Stimulated activated CD4-positive, alpha-beta T cell treated with anti-CD3 and anti-CD28 coated beads, Interleukin-2, amount 100 ng/mL, for 48 hours (primary cell): ENCODE data around the gene POLD1.

Experiments used
- DNase-seq, 2 donors: peaks; one replicate each; pipeline ENCODE4 v3.0.0-alpha.2; 2020

The POLD1 gene

DNA sequence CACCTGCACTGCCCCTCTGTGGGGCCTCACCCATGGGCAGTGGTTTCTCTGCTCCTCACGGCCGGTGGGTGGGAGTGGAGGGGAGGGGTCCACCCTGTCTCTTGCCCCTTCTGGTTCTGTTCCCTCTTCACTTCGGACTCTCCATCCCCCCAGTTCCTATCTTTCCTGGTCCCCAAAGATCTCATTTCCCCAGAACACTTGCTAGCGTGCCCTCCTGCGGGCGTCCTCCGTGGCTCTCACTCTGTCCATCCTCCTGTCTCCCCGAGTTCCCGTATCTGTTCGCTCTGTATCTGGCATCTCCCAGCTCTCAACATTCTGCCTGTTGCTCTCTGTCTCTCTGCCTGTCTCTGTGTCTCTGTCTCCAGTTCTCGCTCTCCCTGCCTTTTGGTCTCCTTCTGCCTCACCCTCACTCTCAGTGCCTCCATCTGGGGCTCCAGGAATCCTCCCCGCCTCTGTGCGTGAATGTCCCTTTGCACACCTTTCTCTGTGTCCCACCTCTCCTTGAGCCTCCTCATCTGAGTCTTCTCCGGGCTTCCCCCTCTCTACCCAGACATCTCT, 35.0 kb downstream of the POLD1 start:
- DNase-seq = no peak

GRCh38 chr19:50419580-50420035, 35.5 kb downstream of the POLD1 start:
- DNase-seq = no peak

DNA sequence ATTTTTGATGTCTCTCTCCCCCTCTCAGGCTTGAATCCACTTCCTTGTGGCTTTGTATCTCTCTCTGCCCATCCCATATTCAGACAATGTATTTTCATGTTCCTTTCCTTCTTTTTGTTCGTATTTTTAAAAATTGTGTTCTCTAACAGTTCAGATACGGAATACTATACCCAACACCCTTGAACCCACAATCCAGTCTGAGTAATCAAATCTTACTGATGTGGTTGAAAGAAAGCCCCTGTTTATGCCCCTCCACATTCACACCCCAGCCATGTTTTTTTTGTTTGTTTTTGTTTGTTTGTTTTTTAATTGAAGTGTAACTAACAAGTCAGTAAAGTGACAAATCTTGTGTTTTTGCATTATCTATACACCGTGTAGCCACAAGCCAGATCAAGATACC, 36.0 kb downstream of the POLD1 start:
- no peak for DNase-seq

- DNase-seq = no peak
These were observed 36.7 kb downstream of the POLD1 start for GRCh38 chr19:50420808-50421207.

- no peak for DNase-seq
These were observed 38.5 kb downstream of the POLD1 start for GRCh38 chr19:50422397-50423278.

- DNase-seq = no peak
These were observed 39.3 kb downstream of the POLD1 start for GRCh38 chr19:50423279-50424113.

- no peak for DNase-seq
These were observed 41.4 kb downstream of the POLD1 start for GRCh38 chr19:50425581-50425980.

GRCh38 chr19:50427318-50427925, 43.3 kb downstream of the POLD1 start:
- no peak for DNase-seq

DNA sequence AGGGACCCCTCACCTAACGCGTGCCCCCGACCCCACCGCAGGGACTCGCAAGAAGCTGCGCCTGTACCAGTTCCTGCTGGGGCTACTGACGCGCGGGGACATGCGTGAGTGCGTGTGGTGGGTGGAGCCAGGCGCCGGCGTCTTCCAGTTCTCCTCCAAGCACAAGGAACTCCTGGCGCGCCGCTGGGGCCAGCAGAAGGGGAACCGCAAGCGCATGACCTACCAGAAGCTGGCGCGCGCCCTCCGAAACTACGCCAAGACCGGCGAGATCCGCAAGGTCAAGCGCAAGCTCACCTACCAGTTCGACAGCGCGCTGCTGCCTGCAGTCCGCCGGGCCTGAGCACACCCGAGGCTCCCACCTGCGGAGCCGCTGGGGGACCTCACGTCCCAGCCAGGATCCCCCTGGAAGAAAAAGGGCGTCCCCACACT, 43.9 kb downstream of the POLD1 start:
- DNase-seq = no peak

- no peak for DNase-seq
These were observed 44.8 kb downstream of the POLD1 start for GRCh38 chr19:50428772-50429463.

GRCh38 chr19:50430888-50431342, 46.8 kb downstream of the POLD1 start:
- no peak for DNase-seq

GRCh38 chr19:50431343-50432220, 47.4 kb downstream of the POLD1 start:
- DNase-seq = peak; percentile 87 to 93

DNA sequence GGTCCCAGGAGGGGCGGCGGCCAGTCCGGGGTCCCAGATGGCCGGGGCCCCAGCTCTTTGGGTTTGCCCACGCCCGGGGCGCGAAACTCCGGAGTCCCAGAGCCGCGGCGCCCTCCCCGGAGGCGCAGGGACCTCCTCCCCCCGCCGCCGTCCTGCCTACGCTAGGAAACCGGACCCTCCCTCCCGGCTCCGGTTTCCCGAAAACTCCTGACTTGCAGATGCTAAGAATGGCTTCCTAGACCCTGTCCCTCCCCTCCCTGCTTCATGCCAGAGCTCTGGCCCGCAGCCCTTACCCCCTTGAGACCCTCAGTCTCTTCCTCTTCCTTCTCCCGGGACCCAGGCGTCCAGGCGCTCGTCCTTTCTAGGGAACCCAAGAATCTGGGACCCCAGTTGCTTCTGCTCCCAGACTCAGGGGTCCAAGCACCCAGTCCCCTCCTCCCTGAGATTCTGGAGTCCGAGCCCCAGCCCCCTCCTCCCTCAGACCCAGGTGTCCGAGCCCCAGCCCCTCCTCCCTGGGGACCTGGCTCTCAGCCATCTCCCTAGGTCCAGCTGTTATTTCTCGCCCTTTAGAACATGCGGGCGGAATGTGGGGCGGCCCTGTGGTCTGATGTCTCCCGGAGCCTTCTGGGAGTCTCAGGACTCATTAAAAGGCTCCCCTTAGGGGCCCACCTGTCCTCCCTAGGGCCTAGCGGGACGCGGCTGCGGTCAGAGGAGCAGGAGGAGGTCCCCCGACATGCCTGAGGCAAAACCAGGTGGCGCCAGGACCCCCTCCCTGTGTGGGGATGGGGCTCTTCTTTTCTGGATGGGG, 48.3 kb downstream of the POLD1 start, which contains the start of gene MYBPC2:
TSS of gene MYBPC2 (plus strand) at position 672 of the 808 bp plus-strand sequence. CDS start at position 734, 62 bp downstream.
- DNase-seq = no peak

- no peak for DNase-seq
These were observed 49.3 kb downstream of the POLD1 start for GRCh38 chr19:50433201-50434180.

- DNase-seq = no peak
These were observed 50.4 kb downstream of the POLD1 start for GRCh38 chr19:50434525-50434924.

DNA sequence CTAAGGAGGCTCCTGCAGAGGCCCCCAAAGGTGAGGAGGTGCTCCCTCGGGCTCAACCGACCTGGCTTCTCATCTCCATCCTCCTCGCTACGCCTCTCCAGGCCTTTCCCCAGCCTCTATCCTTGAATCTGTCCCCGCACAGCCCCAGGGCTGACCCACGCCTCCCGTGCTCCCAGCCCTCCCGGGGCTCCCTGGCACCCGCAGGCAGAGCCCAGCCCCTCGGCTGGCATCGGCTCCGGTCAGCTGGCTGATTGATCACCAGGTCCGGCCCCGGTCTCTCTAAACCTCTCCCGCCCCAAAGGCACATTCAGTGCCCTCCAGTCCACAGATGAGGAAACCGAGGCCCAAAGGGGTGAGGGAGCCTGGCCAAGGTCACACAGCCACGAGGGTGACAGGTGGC, 51.1 kb downstream of the POLD1 start:
- DNase-seq = no peak

DNA sequence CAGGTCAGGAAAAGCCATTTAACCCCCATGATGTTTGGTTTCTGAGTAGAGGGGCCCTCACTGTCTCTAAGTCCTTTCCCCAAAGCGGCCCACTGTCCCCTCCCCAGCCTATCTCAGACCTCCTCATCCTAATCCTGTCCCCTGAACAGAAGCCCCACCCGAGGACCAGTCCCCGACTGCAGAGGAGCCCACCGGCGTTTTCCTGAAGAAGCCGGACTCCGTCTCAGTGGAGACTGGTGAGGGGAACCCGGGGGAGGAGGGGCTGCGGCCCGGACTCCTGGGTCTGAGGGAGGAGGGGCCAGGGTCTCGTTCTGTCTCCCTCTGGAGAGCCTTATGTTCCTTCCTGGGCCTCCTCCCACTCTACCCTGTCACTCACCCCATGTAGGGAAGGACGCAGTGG, 51.5 kb downstream of the POLD1 start:
- no peak for DNase-seq

DNA sequence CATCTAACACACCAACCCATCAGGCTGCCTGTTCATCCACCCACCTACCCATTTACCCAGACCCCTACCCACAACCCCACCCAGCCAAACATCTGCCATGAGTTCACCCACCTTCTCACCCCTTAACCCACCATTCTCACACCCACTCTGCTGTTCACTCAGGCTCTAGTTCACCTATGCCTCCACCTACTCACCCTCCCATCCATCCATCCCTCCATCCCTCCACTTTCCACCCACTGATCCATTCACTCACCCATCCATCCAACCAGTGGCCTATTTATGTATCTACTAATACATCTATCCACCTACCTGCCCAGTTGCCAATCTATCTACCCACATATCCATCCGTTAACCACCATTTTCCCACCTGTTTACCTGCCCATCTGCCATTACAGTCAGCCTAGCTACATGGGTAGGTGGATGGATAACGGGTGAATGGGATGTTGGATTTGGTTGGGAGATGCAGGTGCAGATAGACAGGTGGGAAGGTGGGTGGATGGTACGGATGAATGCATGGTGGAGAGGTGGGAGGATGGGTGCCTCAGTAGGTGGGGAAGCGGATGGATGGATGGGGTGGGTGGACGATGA, 53.8 kb downstream of the POLD1 start:
- no peak for DNase-seq
